GM19455 (cell line): Measurements from ENCODE around the gene BSCL2.
"Not testable (repeated sequence)": the region's sequence is repeated elsewhere in the genome, so short reads cannot be mapped to it uniquely, and the experiment has no call there.

ENCODE experiments used
- ATAC-seq: cut with Tn5 transposase; IDR thresholded peaks from one replicate; pipeline ENCODE4 v1.9.1; 2021; ENCODE audit not compliant: unreplicated experiment

The BSCL2 gene

GRCh38 chr11:62707277-62707861 is at the start of gene BSCL2, which contains the start of gene GNG3:
BSCL2 (minus strand) TSS chr11:62707424; CDS start chr11:62707195, 229 bp downstream.
GNG3 (plus strand) TSS chr11:62707676; CDS start chr11:62708296, 620 bp downstream.
- ATAC-seq: no peak

- no peak for ATAC-seq
Measured at GRCh38 chr11:62755086-62755615, 47.9 kb upstream of the BSCL2 start.

- ATAC-seq: peak; percentile 97
Measured at GRCh38 chr11:62753736-62754603, 46.7 kb upstream of the BSCL2 start, which contains the start of gene ZBTB3. ZBTB3 (minus strand) TSS chr11:62754160; CDS start chr11:62753664, 496 bp downstream.

GRCh38 chr11:62752994-62753735 is 45.9 kb upstream of the BSCL2 start:
- ATAC-seq: no peak

GRCh38 chr11:62752177-62752785 is 45.1 kb upstream of the BSCL2 start:
- ATAC-seq: no peak

GRCh38 chr11:62749931-62750330 is 42.7 kb upstream of the BSCL2 start:
- not testable (repeated sequence) for ATAC-seq

- no peak for ATAC-seq
Measured at GRCh38 chr11:62747475-62748160, 40.4 kb upstream of the BSCL2 start.

- no peak for ATAC-seq
Measured at GRCh38 chr11:62737196-62737595, 30.0 kb upstream of the BSCL2 start.

- ATAC-seq: no peak
Measured at GRCh38 chr11:62732830-62733229, 25.6 kb upstream of the BSCL2 start.

GRCh38 chr11:62730076-62730475 is 22.9 kb upstream of the BSCL2 start:
- not testable (repeated sequence) for ATAC-seq

- no peak for ATAC-seq
Measured at GRCh38 chr11:62728171-62728988, 21.2 kb upstream of the BSCL2 start, which contains the start of gene TTC9C. TTC9C (plus strand) TSS chr11:62728486; CDS start chr11:62728849, 363 bp downstream.

- peak; percentile 55 for ATAC-seq
Measured at GRCh38 chr11:62727872-62728170, 20.6 kb upstream of the BSCL2 start.

GRCh38 chr11:62727165-62727871 is 20.1 kb upstream of the BSCL2 start, which contains the start of gene HNRNPUL2:
HNRNPUL2 (minus strand) TSS chr11:62727457; CDS start chr11:62727156, 301 bp downstream.
- ATAC-seq: peak; percentile 72

- ATAC-seq: peak; percentile 12
Measured at GRCh38 chr11:62726915-62727164, 19.6 kb upstream of the BSCL2 start.

GRCh38 chr11:62726156-62726914 is 19.1 kb upstream of the BSCL2 start:
- no peak for ATAC-seq

- ATAC-seq: no peak
Measured at GRCh38 chr11:62725646-62726045, 18.4 kb upstream of the BSCL2 start.

- no peak for ATAC-seq
Measured at GRCh38 chr11:62724171-62724570, 16.9 kb upstream of the BSCL2 start.

- ATAC-seq: no peak
Measured at GRCh38 chr11:62721994-62722393, 14.8 kb upstream of the BSCL2 start.
